CD4-positive, alpha-beta T cell treated with Interleukin-2 at 100 ng/mL for 4 hours (primary cell): ENCODE results near the gene DST.
"Not testable (repeated sequence)": the region's sequence is repeated elsewhere in the genome, so short reads cannot be mapped to it uniquely, and the experiment has no call there.

Experiments
- DNase-seq: peaks from one replicate; pipeline ENCODE4 v3.0.0-alpha.2; 2020; ENCODE audit warnings: low spot score

DST gene

GRCh38 chr6:56515081-56515905 is 127.4 kb downstream of the DST start:
- DNase-seq, result no peak

GRCh38 chr6:56514395-56514794 is 128.3 kb downstream of the DST start:
- DNase-seq, result no peak

GRCh38 chr6:56513631-56514030 is 129.1 kb downstream of the DST start:
- DNase-seq, result no peak

DNA sequence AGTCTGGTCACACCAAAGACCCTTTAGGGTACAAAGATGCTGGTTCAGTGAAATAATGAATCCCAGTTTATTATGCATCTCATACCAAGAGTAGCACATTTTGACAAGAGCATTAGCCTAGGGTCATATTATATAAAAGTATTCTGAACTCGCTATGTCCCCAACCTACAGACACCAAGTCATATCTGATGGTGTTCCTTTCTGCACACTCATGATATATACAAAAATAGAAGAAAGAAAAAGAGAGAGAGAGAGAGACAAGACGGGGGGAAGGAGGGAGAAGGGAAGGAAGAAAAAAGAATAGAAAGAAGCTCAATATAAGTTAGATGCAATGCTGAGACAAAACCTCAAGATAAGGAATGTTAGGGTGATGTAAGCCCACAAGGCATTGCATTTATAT is 131.1 kb downstream of the DST start:
- no peak for DNase-seq

- DNase-seq, result no peak
These were observed 131.6 kb downstream of the DST start for GRCh38 chr6:56510984-56511531.

DNA sequence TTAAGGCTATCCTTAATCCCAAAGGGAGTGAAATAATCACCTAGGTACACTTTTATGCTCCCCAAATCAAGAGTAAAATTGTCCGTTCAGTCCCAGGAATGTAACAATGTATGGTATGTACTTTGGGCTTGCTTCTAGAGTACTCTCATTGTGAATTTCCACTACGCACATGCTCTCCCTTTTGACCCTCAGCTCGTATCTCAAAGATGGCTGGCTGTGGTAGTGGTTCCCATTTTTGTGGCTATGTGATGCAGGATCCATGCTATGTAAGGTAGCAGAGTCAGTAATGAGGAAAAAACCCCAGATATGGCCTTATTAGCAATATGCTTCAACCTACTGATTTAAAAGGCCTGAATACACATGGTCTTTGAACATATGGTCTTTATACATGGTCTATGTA is 133.7 kb downstream of the DST start:
- no peak for DNase-seq

GRCh38 chr6:56507517-56507916 is 135.2 kb downstream of the DST start:
- DNase-seq, result no peak

GRCh38 chr6:56505512-56506260 is 137.0 kb downstream of the DST start:
- no peak for DNase-seq

- no peak for DNase-seq
These were observed 140.7 kb downstream of the DST start for GRCh38 chr6:56501993-56502392.

GRCh38 chr6:56499095-56499494 is 143.6 kb downstream of the DST start:
- no peak for DNase-seq

DNA sequence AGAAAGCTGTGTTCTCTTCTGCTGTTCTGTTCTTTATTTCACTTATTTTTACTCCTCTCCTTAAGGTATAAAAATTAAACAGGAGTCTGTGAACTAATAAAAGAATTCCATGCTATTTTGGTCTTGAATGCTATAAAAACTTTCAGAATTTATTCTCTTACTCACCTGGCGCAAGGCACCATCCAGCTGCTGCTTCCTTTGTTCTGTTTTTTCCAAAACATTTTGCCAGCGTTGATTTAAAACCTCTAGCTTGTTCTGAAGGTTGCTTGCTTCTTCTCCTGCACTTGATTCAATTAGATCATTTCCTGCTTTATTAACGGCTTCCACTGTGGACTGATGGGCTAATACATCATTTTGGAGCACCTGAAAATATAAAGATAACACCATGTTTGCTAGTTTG is 145.0 kb downstream of the DST start:
- DNase-seq, result no peak

- DNase-seq, result no peak
These were observed 145.4 kb downstream of the DST start for GRCh38 chr6:56497240-56497639.

GRCh38 chr6:56496650-56497049 is 146.0 kb downstream of the DST start:
- DNase-seq, result not testable (repeated sequence)

- DNase-seq, result no peak
These were observed 147.0 kb downstream of the DST start for GRCh38 chr6:56495654-56496053.

GRCh38 chr6:56491606-56492328 is 150.9 kb downstream of the DST start:
- no peak for DNase-seq

GRCh38 chr6:56490993-56491392 is 151.7 kb downstream of the DST start:
- DNase-seq, result no peak

DNA sequence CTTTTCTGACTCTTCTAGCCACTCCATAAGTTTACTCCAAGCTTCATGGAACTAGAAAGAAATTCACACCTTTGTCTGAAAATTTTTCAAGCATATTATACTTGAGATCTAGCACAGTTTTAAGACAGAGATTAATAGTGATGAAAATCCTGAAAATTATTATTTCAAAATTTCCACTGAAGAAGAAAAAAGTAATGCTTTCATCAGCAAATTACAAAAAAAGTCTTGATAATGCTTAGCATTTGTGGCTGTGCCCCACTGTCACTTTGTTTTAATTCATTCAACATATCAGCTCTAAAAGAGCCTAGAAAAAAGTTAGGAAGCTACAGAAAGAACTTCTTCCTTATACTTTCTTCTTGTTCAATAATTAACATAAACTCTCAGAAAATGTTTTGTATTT is 153.1 kb downstream of the DST start:
- no peak for DNase-seq

- DNase-seq, result no peak
These were observed 154.4 kb downstream of the DST start for GRCh38 chr6:56488281-56488680.

- DNase-seq, result no peak
These were observed 156.0 kb downstream of the DST start for GRCh38 chr6:56486681-56487080.

- no peak for DNase-seq
These were observed 158.0 kb downstream of the DST start for GRCh38 chr6:56484669-56485068.

GRCh38 chr6:56483929-56484328 is 158.8 kb downstream of the DST start:
- DNase-seq, result no peak

GRCh38 chr6:56482525-56482924 is 160.2 kb downstream of the DST start:
- no peak for DNase-seq

DNA sequence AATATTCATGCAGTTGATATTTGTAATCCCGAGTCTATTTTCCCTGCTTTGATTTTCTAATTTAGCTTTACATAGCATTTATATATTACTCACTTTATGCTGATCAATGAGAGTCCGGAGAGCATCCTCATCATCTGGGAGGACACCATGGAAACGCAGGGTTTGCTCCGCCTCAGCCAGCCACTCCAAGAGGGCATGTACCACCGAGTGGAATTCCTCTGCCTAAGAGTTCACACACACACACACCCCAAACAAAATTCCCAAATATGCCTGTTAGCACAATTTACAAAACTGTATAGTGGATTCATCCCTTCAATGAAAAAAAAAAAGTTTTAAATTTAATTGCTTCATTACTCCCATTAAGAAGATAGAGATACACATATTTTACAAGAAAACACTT is 160.7 kb downstream of the DST start:
- DNase-seq, result no peak
